ENCODE measurements around the gene KCNIP4. TPM values are rescaled to one million over a fixed set of nuclear protein-coding genes. Genes with fewer than 3 reads are reported as not detected.

KCNIP4 gene
- total RNA-seq, 1 experiment from 2014 or later: not detected

- no peak for DNase-seq (ENCODE audit: low read depth)
- in situ Hi-C loops (cut with HindIII; ENCODE audit: low pct_unique_long_range_greater_than_20kb, low sequenced_read_pairs): no loop called here
Measured at GRCh38 chr4:20684852-20685763, 1263.5 kb downstream of the KCNIP4 start.

DNA sequence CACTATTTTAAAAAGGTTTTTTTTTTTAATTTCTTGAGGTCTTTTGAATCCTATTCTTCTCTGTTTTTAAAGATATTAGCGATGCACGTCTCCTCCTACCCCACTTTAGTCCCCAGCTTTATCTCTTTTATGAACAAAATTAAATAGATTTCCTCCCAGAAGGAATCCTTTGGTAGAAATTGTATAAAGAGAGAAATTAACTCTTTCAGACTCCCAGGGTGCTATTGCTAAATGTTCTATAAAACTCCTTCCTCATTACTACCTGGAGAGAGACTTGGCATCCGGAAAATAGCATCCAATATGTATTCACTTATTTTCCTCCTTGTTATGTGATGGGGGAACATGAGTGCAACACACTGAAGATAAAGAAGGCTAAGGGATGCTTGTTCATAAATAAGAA is 1264.8 kb downstream of the KCNIP4 start:
- no peak for DNase-seq (ENCODE audit: low read depth)
- in situ Hi-C loops (cut with HindIII; ENCODE audit: low pct_unique_long_range_greater_than_20kb, low sequenced_read_pairs): no loop called here

GRCh38 chr4:20682853-20683252 is 1265.7 kb downstream of the KCNIP4 start:
- in situ Hi-C loops (cut with HindIII; ENCODE audit: low pct_unique_long_range_greater_than_20kb, low sequenced_read_pairs): no loop called here

DNA sequence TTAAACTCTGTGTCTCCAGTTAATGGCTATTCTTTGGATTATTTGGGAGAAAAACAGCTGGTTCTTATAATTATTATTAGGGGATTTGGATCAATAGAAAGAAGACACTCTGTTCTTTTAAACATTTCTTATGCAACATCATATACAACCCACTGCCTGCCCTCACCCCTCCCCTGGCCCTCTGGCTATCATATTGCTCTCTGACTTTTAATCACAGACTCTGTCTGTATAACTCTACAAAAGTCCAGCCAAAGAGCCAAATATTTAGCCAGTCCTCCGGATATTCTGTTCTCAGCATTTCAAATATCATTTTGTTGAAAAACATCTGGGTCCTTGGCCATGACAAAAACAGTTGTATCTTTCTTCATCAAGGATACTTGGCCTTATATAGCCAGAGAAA is 1267.3 kb downstream of the KCNIP4 start:
- in situ Hi-C loops (cut with HindIII; ENCODE audit: low pct_unique_long_range_greater_than_20kb, low sequenced_read_pairs): no loop called here
- no peak for DNase-seq (ENCODE audit: low read depth)

More at GRCh38 chr4:20682853-20683252, 1265.7 kb downstream of the KCNIP4 start:
- no peak for DNase-seq (ENCODE audit: low read depth)

- DNase-seq (ENCODE audit: low read depth): no peak
- in situ Hi-C loops (cut with HindIII; ENCODE audit: low pct_unique_long_range_greater_than_20kb, low sequenced_read_pairs): no loop called here
Measured at GRCh38 chr4:20680736-20681135, 1267.8 kb downstream of the KCNIP4 start.

DNA sequence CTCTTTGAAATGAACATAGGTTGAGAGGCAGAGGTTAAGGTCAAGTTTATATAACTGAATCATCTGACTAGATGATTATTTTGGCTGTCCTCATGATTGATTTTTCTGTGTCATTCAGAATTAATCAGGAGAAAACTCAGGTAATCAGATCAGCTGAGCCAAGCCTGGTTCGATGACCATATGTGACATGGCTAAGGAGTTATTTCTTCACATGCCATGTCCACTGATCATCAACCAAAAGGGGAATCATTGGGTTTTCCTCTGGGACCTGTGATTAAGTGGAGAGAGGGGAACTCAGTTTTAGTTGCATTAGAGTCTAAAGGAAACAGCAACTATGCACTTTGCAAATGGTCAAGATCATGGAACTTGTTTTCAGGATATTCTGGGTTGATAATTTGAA is 1268.6 kb downstream of the KCNIP4 start:
- DNase-seq (ENCODE audit: low read depth): no peak
- in situ Hi-C loops (cut with HindIII; ENCODE audit: low pct_unique_long_range_greater_than_20kb, low sequenced_read_pairs): no loop called here
